Activated naive CD8-positive, alpha-beta T cell treated with anti-CD3 and anti-CD28 coated beads, Interleukin-2, amount 10 ng/mL, durations not matched to agents 7 days and 5 days (primary cell): Measurements from ENCODE around the gene BMPR1A. TPM values are rescaled to one million over a fixed set of nuclear protein-coding genes. Genes with fewer than 3 reads are reported as not detected.

Experiments
- ATAC-seq: fragments of 150-1000 bp; cut with Tn5 transposase; one replicate; pipeline ENCODE4 v1.10.0; 2021; ENCODE audit warnings: low read depth, moderate library complexity
- POLR2A ChIA-PET: fragments of 350-600 bp; sonication (Branson Sonifier 250); formaldehyde crosslinking; loops from one replicate; lab custom pipeline; 2021; ENCODE audit warnings: antibody characterized with exemption; lab: Charles Lee
- DNase-seq: peaks from one replicate; pipeline ENCODE4 v3.0.0; 2021
- H3K27ac Mint-ChIP-seq: one replicate; pipeline ENCODE4 v1.8.0; 2022; ENCODE audit warnings: mild to moderate bottlenecking, mixed read lengths
- H3K27me3 Mint-ChIP-seq: one replicate; pipeline ENCODE4 v1.8.0; 2022; ENCODE audit warnings: mild to moderate bottlenecking, moderate library complexity, mixed read lengths
- H3K36me3 Mint-ChIP-seq: one replicate; pipeline ENCODE4 v1.8.0; 2021; ENCODE audit warnings: mild to moderate bottlenecking, mixed read lengths
- H3K4me1 Mint-ChIP-seq: one replicate; pipeline ENCODE4 v1.8.0; 2021; ENCODE audit warnings: mixed read lengths
- H3K4me3 Mint-ChIP-seq: one replicate; pipeline ENCODE4 v1.8.0; 2022; ENCODE audit warnings: mild to moderate bottlenecking, moderate library complexity, mixed read lengths
- H3K9me3 Mint-ChIP-seq: one replicate; pipeline ENCODE4 v1.8.0; 2021; ENCODE audit warnings: mixed read lengths
- total RNA-seq, 2 experiments: library from RNA; stranded (reverse); gene quantifications; one replicate each; pipeline ENCODE4 v1.2.3, GENCODE V29; 2021

BMPR1A gene
- total RNA-seq, 2 experiments from 2014 or later = 13.3 to 15.0 TPM

DNA sequence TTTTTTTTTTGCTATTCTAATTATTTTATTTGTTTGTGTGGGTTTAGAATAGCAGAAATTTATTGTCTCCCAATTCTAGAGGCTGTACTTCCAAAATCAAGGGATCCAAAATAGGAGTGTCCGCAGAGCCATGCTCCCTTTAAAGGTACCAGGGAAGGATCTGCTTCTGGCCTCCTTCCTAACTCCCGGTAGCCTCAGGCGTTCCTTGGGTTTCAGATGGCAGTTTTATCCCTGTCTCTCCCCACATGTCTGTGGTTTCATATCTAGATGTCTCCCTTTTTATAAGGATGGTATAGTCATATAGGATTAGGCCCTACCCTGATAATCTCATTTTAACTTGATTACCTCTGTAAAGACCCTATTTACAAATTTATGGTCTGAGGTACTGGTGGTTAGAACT lies 48.4 kb downstream of the BMPR1A start:
- no peaks in the 10 kb centered on the region for H3K27me3 Mint-ChIP-seq
- no peaks in the 10 kb centered on the region for H3K9me3 Mint-ChIP-seq
- POLR2A ChIA-PET = no interaction called here
- no peaks in the 10 kb centered on the region for H3K4me1 Mint-ChIP-seq
- peaks cover 5% of the 10 kb centered on the region for H3K36me3 Mint-ChIP-seq
- no peak overlapping the region for H3K27ac Mint-ChIP-seq
- no peak for ATAC-seq
- no peak for DNase-seq
- H3K4me3 Mint-ChIP-seq = no peak overlapping the region

DNA sequence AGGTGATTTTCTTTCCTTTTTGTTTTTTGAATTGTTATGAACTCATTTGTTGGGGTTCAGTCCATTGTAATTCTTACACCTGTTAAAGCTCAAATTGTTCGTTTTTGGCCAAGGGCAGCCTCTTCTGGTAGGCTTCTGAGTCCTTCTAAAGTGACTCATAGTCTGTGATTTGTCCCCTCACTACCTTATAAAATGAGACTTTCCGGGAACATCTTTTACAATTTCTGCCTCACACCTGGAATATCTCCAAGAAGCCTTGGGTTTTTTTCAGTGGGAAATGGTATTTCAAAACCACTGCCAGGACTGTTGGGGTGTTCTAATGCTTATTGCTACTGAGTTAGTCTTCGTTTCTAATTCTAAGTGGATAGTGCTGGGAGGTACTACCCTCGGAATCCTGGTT lies 56.7 kb downstream of the BMPR1A start:
- POLR2A ChIA-PET = no interaction called here
- Mint-ChIP-seq H3K9me3 (no peaks in the 10 kb centered on the region), H3K27me3 (no peaks in the 10 kb centered on the region), H3K4me3 (no peak overlapping the region), H3K36me3 (peaks cover 6% of the 10 kb centered on the region), H3K27ac (no peak overlapping the region), H3K4me1 (peaks cover 3% of the 10 kb centered on the region)
- ATAC-seq (no peak), DNase-seq (no peak)

DNA sequence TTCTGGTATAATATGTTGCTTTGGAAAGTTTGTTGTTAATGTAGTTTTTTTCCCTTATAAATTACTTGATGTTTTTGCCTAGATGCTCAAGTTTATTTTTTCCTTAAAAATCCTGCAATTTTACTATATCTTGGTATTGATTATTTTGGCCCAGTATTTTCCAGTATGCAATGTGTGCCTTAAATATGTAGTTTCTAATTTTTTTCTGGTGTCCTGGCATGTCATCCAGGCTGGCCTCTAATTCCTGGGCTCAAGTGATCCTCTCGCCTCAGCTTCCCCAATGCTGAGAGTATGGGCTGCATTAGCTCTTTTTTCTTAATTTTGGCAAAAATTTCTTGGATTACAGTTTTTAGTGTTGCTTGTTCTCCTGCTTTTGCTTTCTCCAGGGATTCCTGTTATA lies 57.6 kb downstream of the BMPR1A start:
- ATAC-seq (no peak), DNase-seq (no peak)
- peaks cover 6% of the 10 kb centered on the region for H3K36me3 Mint-ChIP-seq
- H3K27ac Mint-ChIP-seq = no peak overlapping the region
- H3K4me1 Mint-ChIP-seq = peaks cover 3% of the 10 kb centered on the region
- H3K27me3 Mint-ChIP-seq = no peaks in the 10 kb centered on the region
- POLR2A ChIA-PET = no interaction called here
- no peak overlapping the region for H3K4me3 Mint-ChIP-seq
- no peaks in the 10 kb centered on the region for H3K9me3 Mint-ChIP-seq

DNA sequence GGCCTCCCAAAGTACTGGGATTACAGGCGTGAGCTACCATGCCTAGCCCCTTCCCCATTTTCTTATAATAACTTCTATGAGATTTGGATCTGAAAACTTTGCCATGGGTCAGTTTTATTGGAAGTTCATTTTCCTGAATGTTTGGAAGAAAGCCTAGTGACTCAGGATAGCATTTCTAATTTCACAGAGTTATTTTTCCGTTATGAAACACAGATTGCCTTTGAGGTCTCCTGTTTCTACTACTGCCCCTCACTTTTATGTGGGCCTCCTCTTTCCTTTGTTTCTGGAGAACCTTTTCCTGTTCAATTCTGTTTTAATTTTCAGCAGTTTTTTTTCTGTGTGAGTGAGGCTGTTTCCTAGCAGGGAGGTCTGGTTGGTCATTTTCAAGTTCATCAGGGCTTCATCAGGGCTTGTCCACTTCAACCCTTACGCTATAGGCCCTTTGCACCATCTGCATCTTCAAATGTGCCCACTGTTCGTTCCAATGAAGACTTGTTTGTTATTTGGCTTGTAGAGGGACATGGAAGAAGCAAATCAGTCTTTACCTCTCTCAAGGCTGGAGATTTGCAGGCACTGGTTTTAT lies 58.7 kb downstream of the BMPR1A start:
- POLR2A ChIA-PET = no interaction called here
- ATAC-seq = no peak
- no peak for DNase-seq
- no peak overlapping the region for H3K27ac Mint-ChIP-seq
- no peaks in the 10 kb centered on the region for H3K27me3 Mint-ChIP-seq
- H3K4me1 Mint-ChIP-seq = peaks cover 3% of the 10 kb centered on the region
- H3K4me3 Mint-ChIP-seq = no peak overlapping the region
- H3K36me3 Mint-ChIP-seq = peaks cover 3% of the 10 kb centered on the region
- H3K9me3 Mint-ChIP-seq = no peaks in the 10 kb centered on the region

DNA sequence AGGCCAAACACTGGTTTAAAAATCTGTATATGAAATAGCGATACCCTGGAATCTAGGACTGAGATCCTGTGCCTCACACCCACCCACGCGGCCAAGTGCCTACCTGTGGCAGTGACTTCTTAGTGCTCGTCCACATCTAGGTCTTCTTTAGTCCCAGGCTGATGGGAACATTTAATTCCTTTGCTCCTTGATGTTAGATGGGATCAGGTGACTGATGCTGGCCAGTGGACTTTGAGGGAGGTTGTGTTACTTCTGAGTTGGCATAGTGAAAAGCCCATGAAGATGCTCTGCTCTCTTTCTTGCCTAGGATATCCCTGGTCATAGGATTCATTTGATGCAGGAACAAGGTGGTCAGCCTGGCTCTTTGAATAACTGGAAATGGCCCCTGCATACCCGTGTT lies 59.2 kb downstream of the BMPR1A start:
- H3K27ac Mint-ChIP-seq = no peak overlapping the region
- ATAC-seq (no peak), DNase-seq (no peak)
- no peaks in the 10 kb centered on the region for H3K9me3 Mint-ChIP-seq
- H3K4me1 Mint-ChIP-seq = peaks cover 3% of the 10 kb centered on the region
- H3K36me3 Mint-ChIP-seq = peaks cover 3% of the 10 kb centered on the region
- H3K27me3 Mint-ChIP-seq = no peaks in the 10 kb centered on the region
- no peak overlapping the region for H3K4me3 Mint-ChIP-seq
- POLR2A ChIA-PET = no interaction called here

DNA sequence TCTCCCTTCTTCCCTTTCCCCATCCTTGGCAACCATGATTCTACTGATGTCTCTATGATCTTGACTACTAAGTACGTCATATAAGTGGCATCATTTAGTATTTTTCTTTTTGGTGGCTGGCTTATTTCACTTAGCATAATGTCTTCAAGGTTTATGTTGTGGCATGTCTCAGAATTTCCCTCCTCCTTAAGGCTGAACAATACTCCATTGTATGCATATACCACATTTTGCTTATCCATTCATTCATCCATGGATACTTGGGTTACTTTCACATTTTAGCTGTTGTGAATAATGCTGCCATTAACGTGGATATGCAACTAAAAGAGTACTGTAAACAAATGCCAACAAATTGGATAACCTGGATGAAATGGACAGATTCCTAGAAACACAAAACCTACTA lies 60.8 kb downstream of the BMPR1A start:
- ATAC-seq (no peak), DNase-seq (no peak)
- Mint-ChIP-seq H3K27me3 (no peaks in the 10 kb centered on the region), H3K4me1 (peaks cover 3% of the 10 kb centered on the region), H3K27ac (no peak overlapping the region), H3K4me3 (no peak overlapping the region), H3K9me3 (no peaks in the 10 kb centered on the region), H3K36me3 (no peaks in the 10 kb centered on the region)
- POLR2A ChIA-PET = no interaction called here

DNA sequence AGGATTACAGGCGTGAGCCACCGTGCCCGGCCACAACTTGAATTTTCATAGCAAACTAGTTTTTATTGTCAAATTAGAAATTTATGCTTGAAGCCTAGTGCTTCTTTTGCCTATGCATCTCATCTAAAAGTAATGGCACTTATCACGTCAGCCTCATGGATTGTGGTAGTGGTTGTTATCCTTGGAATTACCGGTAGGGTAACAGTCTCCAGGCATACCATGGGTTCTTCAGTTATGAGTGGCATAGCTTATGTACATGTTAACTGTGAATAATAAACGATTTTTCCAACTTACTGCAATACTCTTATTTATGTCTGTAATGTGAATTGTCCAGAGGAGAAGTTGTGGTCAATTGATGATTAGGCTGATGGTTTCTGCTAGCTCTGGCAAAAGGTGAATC lies 63.1 kb downstream of the BMPR1A start:
- H3K4me3 Mint-ChIP-seq = no peak overlapping the region
- POLR2A ChIA-PET = no interaction called here
- no peaks in the 10 kb centered on the region for H3K9me3 Mint-ChIP-seq
- H3K27ac Mint-ChIP-seq = no peak overlapping the region
- no peak for ATAC-seq
- no peak for DNase-seq
- no peaks in the 10 kb centered on the region for H3K36me3 Mint-ChIP-seq
- peaks cover 3% of the 10 kb centered on the region for H3K4me1 Mint-ChIP-seq
- H3K27me3 Mint-ChIP-seq = no peaks in the 10 kb centered on the region

DNA sequence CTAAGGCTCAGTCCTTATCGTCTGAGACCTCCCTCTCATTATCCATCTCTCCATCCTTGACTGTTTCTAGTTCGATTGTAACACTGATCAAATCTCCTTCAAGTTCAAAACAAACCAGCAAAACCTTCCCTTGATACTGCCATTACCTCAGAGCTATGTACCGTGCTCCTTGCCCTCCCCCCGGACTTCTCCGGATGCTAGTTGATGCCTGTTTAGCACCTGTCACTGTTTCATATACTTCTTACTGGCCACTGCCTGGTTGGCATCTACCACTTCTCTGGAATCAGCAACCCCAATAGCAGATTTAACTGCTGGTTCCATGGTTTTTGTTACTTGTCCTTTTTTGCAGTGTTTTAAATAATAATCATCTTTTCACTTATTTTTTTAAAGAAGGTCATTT lies 64.1 kb downstream of the BMPR1A start:
- no peak overlapping the region for H3K4me3 Mint-ChIP-seq
- DNase-seq (no peak), ATAC-seq (no peak)
- H3K27ac Mint-ChIP-seq = no peak overlapping the region
- H3K4me1 Mint-ChIP-seq = no peaks in the 10 kb centered on the region
- H3K9me3 Mint-ChIP-seq = no peaks in the 10 kb centered on the region
- H3K36me3 Mint-ChIP-seq = no peaks in the 10 kb centered on the region
- POLR2A ChIA-PET = no interaction called here
- H3K27me3 Mint-ChIP-seq = no peaks in the 10 kb centered on the region

DNA sequence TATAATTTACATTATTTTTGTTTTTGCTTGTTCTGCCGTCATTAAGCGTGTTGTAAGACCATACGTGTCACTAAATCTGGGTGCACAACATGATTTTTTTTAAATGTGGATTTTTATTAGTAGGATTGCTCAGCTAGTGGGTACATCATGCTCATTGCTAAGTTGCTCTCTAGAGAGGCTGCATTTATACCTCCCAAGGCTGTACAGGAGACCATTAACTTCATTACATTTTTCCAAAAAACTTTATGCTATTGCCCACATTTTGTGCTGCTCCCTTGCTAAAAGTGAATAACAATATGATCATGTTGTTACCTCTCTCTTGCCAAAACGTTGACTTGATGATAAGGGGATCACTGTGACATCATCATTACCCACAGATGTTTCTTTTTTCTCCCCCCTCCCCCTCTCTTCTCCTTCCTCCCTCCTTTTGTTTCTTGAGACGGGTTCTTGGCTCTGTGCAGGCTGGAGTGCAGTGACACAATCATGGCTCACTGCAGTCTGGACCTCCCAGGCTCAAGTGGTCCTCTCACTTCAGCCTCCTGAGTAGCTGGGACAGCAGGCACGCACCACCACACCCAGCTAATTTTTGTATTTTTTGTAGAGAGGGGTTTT lies 65.1 kb downstream of the BMPR1A start:
- H3K36me3 Mint-ChIP-seq = no peaks in the 10 kb centered on the region
- no peaks in the 10 kb centered on the region for H3K4me1 Mint-ChIP-seq
- no peak for DNase-seq
- POLR2A ChIA-PET = no interaction called here
- H3K4me3 Mint-ChIP-seq = no peak overlapping the region
- H3K27me3 Mint-ChIP-seq = no peaks in the 10 kb centered on the region
- no peak overlapping the region for H3K27ac Mint-ChIP-seq
- no peaks in the 10 kb centered on the region for H3K9me3 Mint-ChIP-seq
- ATAC-seq = no peak

DNA sequence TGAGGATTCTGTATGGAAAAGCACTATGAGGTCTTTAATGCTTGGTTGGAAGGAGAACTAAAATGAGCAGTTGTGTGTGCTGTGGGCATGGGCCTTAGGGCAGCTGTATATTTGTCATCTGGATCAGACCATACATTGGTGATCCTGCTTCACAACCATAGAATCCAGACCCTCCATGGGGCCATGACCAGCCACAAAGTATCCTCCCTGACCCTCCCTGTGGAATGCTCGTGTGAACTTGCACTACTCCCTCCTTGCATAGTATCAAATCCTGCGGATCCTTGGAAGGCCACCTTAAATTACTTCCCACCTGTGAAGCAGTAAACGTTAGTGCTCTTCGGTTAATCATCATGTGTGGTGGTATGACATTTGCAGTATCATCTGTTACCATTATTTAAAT lies 67.1 kb downstream of the BMPR1A start:
- POLR2A ChIA-PET = no interaction called here
- H3K9me3 Mint-ChIP-seq = no peaks in the 10 kb centered on the region
- H3K27ac Mint-ChIP-seq = no peak overlapping the region
- H3K4me3 Mint-ChIP-seq = no peak overlapping the region
- ATAC-seq (no peak), DNase-seq (no peak)
- no peaks in the 10 kb centered on the region for H3K4me1 Mint-ChIP-seq
- H3K27me3 Mint-ChIP-seq = no peaks in the 10 kb centered on the region
- no peaks in the 10 kb centered on the region for H3K36me3 Mint-ChIP-seq

DNA sequence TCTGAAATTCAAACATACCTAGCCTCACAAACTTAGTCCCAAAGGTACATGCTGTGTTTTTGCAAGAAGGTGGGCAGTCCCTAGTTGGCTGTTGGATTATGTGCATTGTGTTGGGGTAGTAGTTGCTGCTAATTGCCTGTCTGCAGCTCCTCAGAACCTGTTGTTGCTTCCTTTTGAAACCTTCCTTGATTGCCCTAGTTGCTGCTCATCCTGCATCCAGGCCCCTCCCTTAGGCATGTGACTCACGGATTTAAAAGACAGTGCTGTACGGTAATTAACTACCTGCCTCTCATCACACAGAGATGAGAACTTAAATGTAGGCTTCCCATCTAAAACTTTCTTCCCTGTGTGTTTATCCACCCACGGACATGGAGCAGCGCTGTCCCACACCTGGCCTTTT lies 67.7 kb downstream of the BMPR1A start:
- no peaks in the 10 kb centered on the region for H3K4me1 Mint-ChIP-seq
- ATAC-seq (no peak), DNase-seq (no peak)
- no peak overlapping the region for H3K27ac Mint-ChIP-seq
- H3K36me3 Mint-ChIP-seq = no peaks in the 10 kb centered on the region
- POLR2A ChIA-PET = no interaction called here
- no peak overlapping the region for H3K4me3 Mint-ChIP-seq
- H3K27me3 Mint-ChIP-seq = no peaks in the 10 kb centered on the region
- no peaks in the 10 kb centered on the region for H3K9me3 Mint-ChIP-seq

DNA sequence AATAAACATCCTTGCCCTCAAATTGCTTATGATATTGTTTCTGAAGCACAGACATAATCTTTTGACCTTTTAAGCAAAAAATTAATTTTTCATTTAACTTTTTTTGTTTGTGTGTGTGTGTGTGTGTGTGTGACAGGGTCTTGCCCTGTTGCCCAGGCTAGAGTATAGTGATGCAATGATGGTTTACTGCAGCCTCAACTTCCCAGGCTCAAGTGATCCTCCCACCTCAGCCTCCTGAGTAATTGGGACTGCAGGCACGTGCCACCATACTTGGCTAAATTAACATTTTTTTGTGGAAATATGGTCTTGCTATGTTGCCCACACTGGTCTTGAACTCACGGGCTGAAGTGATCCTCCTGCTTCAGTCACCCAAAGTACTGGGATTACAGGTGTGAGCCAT lies 68.9 kb downstream of the BMPR1A start:
- no peak for ATAC-seq
- no peaks in the 10 kb centered on the region for H3K4me1 Mint-ChIP-seq
- H3K4me3 Mint-ChIP-seq = no peak overlapping the region
- H3K27ac Mint-ChIP-seq = no peak overlapping the region
- DNase-seq = no peak
- no peaks in the 10 kb centered on the region for H3K9me3 Mint-ChIP-seq
- POLR2A ChIA-PET = no interaction called here
- no peaks in the 10 kb centered on the region for H3K27me3 Mint-ChIP-seq
- no peaks in the 10 kb centered on the region for H3K36me3 Mint-ChIP-seq

DNA sequence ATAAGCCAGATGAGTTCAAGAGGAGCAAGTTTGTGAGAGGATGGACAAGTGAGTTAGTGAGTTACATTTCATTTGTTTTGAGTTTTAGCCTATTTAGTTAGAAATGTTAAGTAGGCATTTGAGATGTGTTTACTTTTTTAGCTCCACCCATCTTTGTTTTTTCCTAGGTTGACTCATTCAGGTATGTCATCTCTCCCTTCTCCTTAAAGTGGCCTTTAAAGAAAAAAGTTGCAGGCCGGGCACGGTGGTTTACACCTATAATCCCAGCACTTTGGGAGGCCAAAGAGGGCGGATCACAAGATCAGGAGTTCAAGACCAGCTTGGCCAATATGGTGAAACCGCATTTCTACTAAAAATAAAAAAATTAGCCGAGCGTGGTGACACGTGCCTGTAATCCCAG lies 71.2 kb downstream of the BMPR1A start:
- Mint-ChIP-seq H3K4me3 (no peak overlapping the region), H3K9me3 (no peaks in the 10 kb centered on the region), H3K4me1 (no peaks in the 10 kb centered on the region), H3K27ac (no peak overlapping the region), H3K36me3 (no peaks in the 10 kb centered on the region), H3K27me3 (peaks cover 2% of the 10 kb centered on the region)
- DNase-seq (no peak), ATAC-seq (no peak)
- POLR2A ChIA-PET = no interaction called here

DNA sequence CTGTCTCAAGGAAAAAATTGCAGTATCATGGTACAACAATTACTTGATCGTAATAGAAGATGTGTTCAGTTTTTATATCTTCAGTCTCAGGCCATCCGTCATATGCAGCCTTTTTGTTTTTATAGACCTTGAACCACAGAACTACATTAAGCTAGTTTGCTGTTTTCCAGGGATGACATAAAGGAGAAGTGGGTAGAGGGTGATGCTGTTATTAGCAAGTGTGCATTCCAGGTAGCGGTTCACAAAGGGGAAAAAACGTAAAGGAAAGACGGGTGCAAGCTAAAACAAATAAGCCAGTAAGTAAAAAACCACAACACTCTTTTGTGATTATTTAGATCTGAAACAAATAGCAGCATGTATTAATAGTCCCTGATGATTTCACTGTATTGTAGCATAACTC lies 71.7 kb downstream of the BMPR1A start:
- no peaks in the 10 kb centered on the region for H3K36me3 Mint-ChIP-seq
- DNase-seq = no peak
- no peak overlapping the region for H3K4me3 Mint-ChIP-seq
- no peaks in the 10 kb centered on the region for H3K9me3 Mint-ChIP-seq
- POLR2A ChIA-PET = no interaction called here
- peaks cover 2% of the 10 kb centered on the region for H3K27me3 Mint-ChIP-seq
- H3K27ac Mint-ChIP-seq = no peak overlapping the region
- H3K4me1 Mint-ChIP-seq = no peaks in the 10 kb centered on the region
- no peak for ATAC-seq

DNA sequence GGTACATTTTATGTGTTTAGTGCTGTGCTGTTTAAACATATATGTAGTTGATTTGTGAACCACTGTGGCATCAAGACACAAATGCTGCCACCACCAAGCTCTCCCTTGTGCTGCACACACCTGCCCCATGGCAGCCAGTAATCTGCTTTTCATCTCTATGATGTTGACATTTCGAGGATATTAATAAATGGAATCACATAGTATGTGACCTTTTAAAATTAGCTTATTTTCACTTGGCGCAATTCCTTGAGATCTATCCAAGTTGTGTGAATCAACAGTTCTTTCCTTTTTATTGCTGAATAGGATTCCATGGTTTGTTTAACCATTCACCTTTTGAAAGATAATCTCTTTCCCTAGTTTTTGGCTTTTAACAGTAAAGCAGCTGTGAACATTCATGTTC lies 73.1 kb downstream of the BMPR1A start:
- Mint-ChIP-seq H3K4me3 (no peak overlapping the region), H3K9me3 (no peaks in the 10 kb centered on the region), H3K36me3 (no peaks in the 10 kb centered on the region), H3K27ac (no peak overlapping the region), H3K27me3 (peaks cover 2% of the 10 kb centered on the region), H3K4me1 (no peaks in the 10 kb centered on the region)
- DNase-seq (no peak), ATAC-seq (no peak)
- POLR2A ChIA-PET = no interaction called here
